Occipital lobe (tissue), 2 donors: ENCODE measurements around the gene NKAPD1. TPM values are rescaled to one million over a fixed set of nuclear protein-coding genes. Genes with fewer than 3 reads are reported as not detected.
"Not testable (repeated sequence)": the region's sequence is repeated elsewhere in the genome, so short reads cannot be mapped to it uniquely, and the experiment has no call there.

Source experiments
- DNase-seq: peaks from one replicate; lab custom pipeline; 2025; lab: John Stamatoyannopoulos, UW
- total RNA-seq: library from RNA; depleted of rRNA; stranded (reverse); fragments of >200 nt; gene quantifications from one replicate; pipeline ENCODE4 v1.2.3, GENCODE V29; 2014

NKAPD1 gene
- total RNA-seq, 1 donor from 2014 or later = 52.6 TPM

- peak; percentile 91 for DNase-seq
Measured at GRCh38 chr11:112086422-112087191, 12.5 kb downstream of the NKAPD1 start, which contains the start of the genes SDHD and TIMM8B. TSS of gene SDHD (plus strand) at chr11:112086873. CDS start at chr11:112086908, 35 bp downstream. TSS of gene TIMM8B (minus strand) at chr11:112086756. CDS start at chr11:112086723, 33 bp downstream.

- DNase-seq = no peak
Measured at GRCh38 chr11:112087212-112087611, 13.1 kb downstream of the NKAPD1 start.

- not testable (repeated sequence) for DNase-seq
Measured at GRCh38 chr11:112095302-112095701, 21.2 kb downstream of the NKAPD1 start.

GRCh38 chr11:112096194-112096593, 22.1 kb downstream of the NKAPD1 start:
- no peak for DNase-seq

GRCh38 chr11:112097734-112098528, 23.8 kb downstream of the NKAPD1 start:
- DNase-seq = no peak

- no peak for DNase-seq
Measured at GRCh38 chr11:112100462-112100861, 26.4 kb downstream of the NKAPD1 start.

- DNase-seq = no peak
Measured at GRCh38 chr11:112103446-112103845, 29.3 kb downstream of the NKAPD1 start.

- DNase-seq = no peak
Measured at GRCh38 chr11:112106070-112106469, 32.0 kb downstream of the NKAPD1 start.

GRCh38 chr11:112113539-112114457, 39.7 kb downstream of the NKAPD1 start:
- DNase-seq = no peak

- no peak for DNase-seq
Measured at GRCh38 chr11:112114460-112114859, 40.4 kb downstream of the NKAPD1 start.

GRCh38 chr11:112115386-112115785, 41.3 kb downstream of the NKAPD1 start:
- no peak for DNase-seq

GRCh38 chr11:112118176-112118575, 44.1 kb downstream of the NKAPD1 start:
- no peak for DNase-seq

- DNase-seq = no peak
Measured at GRCh38 chr11:112121981-112122615, 48.0 kb downstream of the NKAPD1 start.

- DNase-seq = no peak
Measured at GRCh38 chr11:112123129-112123528, 49.0 kb downstream of the NKAPD1 start.

GRCh38 chr11:112127056-112127455, 53.0 kb downstream of the NKAPD1 start:
- no peak for DNase-seq

GRCh38 chr11:112128483-112129121, 54.5 kb downstream of the NKAPD1 start:
- no peak for DNase-seq

GRCh38 chr11:112129656-112130055, 55.6 kb downstream of the NKAPD1 start:
- no peak for DNase-seq

GRCh38 chr11:112132737-112133136, 58.6 kb downstream of the NKAPD1 start:
- no peak for DNase-seq

GRCh38 chr11:112134473-112134872, 60.4 kb downstream of the NKAPD1 start:
- DNase-seq = no peak
